GM11168 (cell line): Measurements from ENCODE around the gene PTCRA.

ENCODE experiments used
- in situ Hi-C: fragments of 300-500 bp; cut with MboI; formaldehyde crosslinking; loops from one replicate; pipeline ENCODE4 v1.12.0; 2022; ENCODE audit warnings: low sequenced_read_pairs; ENCODE audit not compliant: unreplicated experiment

Gene PTCRA

DNA sequence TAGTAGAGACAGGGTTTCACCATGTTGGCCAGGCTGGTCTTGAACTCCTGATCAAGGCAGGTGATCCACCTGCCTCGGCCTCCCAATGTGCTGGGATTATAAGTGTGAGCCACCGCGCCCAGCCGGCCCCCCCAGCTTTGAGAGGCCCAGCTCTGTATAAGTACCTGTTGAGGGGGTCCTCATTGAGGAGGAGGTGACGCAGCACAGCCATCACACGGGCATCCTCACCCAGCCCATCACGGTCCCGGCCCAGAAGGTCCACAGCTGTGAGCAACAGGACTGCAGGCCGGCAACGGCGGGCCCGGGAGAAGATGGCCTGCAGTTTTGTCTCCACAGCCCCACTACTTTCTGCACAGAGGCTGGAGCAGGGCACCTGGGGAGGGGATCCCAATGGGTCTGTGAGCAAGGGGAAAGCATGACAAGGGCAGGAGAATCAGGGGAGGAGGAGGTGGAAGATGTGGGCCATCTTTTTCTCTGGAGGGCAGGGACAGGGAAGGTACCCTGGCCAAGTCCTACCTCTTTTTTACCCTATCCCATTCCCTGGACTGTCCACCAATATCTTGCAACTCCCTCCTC is 52.4 kb downstream of the PTCRA start:
- in situ Hi-C loops = loop anchor here (5.0 kb wide), 1 partner anchor 36 kb away; no protein-coding TSS in a partner anchor

DNA sequence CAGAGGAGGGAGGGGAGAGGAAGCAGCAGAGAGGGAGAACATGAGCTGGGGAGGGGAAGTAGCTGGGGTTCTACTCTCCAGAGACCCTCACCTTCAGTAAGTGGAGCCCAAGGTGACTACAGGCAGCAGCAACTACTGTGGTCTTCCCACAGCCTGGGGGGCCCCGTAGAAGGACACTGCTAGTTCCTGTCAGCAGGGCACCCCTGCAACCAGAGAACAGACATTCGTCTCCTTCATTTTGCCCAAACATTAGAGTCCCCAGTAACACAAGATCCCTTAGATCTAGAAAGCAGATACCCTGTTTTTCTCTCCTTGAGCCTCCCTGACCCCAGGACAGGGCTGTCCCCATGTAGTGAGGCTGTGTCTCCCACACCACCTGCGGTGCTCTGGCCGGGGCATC is 52.9 kb downstream of the PTCRA start:
- in situ Hi-C loops = loop anchor here (5.0 kb wide), 1 partner anchor 36 kb away; no protein-coding TSS in a partner anchor

- in situ Hi-C loops = loop anchor here (5.0 kb wide), 1 partner anchor 37 kb away; no protein-coding TSS in a partner anchor
These were observed 53.6 kb downstream of the PTCRA start for GRCh38 chr6:42969431-42969830.

- in situ Hi-C loops = loop anchor here (5.0 kb wide), 1 partner anchor 38 kb away; no protein-coding TSS in a partner anchor
These were observed 54.1 kb downstream of the PTCRA start for GRCh38 chr6:42969934-42970333.

DNA sequence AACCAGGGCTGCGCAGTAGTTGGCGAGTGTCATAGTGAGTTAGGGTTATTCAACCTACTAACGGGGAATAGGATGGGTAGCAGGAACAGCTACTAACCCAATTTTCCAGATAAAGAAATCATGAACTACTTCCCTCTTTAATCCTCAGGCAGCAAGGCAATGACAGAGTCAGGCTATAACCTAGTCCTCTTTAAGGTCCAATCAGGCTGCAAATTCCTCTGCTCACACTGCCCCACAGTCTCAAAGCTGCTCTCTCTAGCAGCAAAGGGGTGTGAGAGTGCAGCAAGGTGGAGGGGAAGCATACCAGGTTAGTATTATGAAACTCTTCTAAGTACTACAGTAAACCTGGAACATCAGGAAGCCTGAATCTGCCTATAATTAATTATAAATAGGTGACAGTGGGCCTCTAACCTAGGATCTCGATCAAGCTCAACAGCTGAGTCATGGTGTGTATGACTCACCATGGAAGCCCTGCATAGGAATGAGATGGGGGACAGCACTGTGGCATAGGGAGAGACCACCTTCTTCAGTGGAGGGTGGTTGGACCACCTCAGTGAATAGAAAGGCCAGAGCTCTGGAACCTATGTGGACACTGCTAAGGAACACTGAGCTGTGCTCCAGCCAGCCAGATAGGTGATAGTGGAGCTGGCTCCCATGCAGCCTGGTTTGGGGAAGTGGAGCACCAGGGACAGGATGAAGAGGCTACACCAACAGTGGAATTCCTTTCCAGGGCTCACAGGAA is 55.2 kb downstream of the PTCRA start:
- in situ Hi-C loops = no loop called here

GRCh38 chr6:42971746-42972327 is 56.0 kb downstream of the PTCRA start:
- in situ Hi-C loops = no loop called here

DNA sequence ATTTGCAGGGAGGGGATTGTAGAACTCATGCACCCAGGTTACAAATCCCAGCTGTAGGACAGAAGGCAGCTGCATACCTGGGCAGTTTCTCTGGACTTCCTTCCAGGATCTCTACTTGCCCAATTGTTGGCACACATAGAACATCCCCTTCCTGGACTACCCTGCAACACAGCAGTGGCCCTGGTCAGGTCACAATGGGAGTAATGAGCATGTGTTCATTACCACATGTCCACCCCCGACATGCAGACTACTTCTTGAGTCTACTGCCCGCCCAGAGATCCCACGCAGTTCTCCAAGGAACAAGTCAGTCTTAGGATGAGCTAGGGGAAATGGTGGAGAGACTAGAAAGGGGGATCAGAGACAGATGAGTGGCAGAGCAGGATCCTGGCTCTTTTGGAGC is 58.1 kb downstream of the PTCRA start:
- in situ Hi-C loops = no loop called here

- in situ Hi-C loops = no loop called here
These were observed 59.2 kb downstream of the PTCRA start for GRCh38 chr6:42974919-42975505.
